Measurements from ENCODE around the gene GALM.

GRCh38 chr2:38751596-38752410 lies 85.9 kb downstream of the GALM start:
- no peak for TF ChIP-seq POLR2A (IDR thresholded peaks at IDR 0.05)
- TF ChIP-seq CTCF (IDR thresholded peaks at IDR 0.05) = no peak
